ENCODE data around the gene ATP10A.
"Not testable (repeated sequence)": the region's sequence is repeated elsewhere in the genome, so short reads cannot be mapped to it uniquely, and the experiment has no call there.

ATP10A gene

GRCh38 chr15:25764980-25765735 lies 98.0 kb downstream of the ATP10A start:
- no peak for TF ChIP-seq POLR2A (IDR thresholded peaks at IDR 0.05; ENCODE audit: low read depth, low read length)
- no peak for TF ChIP-seq SPI1 (IDR thresholded peaks at IDR 0.05; ENCODE audit: low read depth, low read length)
- TF ChIP-seq POU2F2 (IDR thresholded peaks at IDR 0.05; ENCODE audit: low read depth, low read length), result no peak
- TF ChIP-seq TAF1 (IDR thresholded peaks at IDR 0.05; ENCODE audit: low read depth, low read length), result no peak
- no peak for TF ChIP-seq PAX5 (IDR thresholded peaks at IDR 0.05; ENCODE audit: insufficient read depth, low read length, severe bottlenecking)
- no peak for TF ChIP-seq POLR2AphosphoS5 (IDR thresholded peaks at IDR 0.05; ENCODE audit: low read depth, low read length)
- DNase-seq (ENCODE audit: insufficient read length, low spot score) (no peak), FAIRE-seq (no peak)

DNA sequence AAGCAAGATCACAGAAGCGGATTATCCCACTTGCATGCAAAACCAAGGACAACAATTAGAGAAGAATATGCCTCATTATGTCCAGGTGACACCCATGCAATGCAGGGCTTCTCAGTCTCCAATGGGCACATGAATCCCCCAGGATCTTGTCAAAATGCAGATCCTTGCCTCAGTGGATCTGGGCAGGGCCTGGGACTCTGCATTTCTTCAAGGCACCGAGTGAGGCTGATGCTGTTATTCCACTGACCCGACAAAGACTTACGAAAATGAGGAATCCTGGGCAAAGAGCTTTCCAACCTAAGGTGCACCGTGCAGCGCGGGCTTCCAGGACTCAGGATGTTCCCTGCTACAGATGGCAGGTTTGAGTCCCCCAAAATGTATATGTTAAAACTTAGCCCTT lies 99.2 kb downstream of the ATP10A start:
- TF ChIP-seq POLR2A (IDR thresholded peaks at IDR 0.05; ENCODE audit: low read depth, low read length) (no peak), POU2F2 (IDR thresholded peaks at IDR 0.05; ENCODE audit: low read depth, low read length) (no peak), POLR2AphosphoS5 (IDR thresholded peaks at IDR 0.05; ENCODE audit: low read depth, low read length) (no peak), SPI1 (IDR thresholded peaks at IDR 0.05; ENCODE audit: low read depth, low read length) (no peak), TAF1 (IDR thresholded peaks at IDR 0.05; ENCODE audit: low read depth, low read length) (no peak), PAX5 (IDR thresholded peaks at IDR 0.05; ENCODE audit: insufficient read depth, low read length, severe bottlenecking) (no peak)
- FAIRE-seq (no peak), DNase-seq (ENCODE audit: insufficient read length, low spot score) (no peak)

DNA sequence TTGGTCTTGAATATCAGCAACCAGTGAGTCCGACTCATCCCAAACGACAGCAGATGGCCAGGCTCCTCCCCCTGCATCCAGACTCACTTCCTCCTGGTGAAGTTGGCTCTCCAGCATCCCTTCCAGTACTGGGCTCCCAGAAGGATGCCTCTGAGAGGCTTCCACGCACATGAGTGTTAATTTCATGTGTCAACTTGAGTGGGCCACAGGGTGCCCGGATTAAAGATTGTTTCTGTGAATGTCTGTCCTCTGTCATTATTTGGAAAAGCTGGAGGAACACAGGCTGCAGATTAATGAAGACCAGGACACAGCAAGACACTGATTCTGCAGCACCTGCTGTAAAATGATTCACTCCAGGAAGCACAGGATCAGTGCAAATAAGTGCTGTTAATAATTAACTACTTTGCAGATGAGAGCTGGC lies 99.8 kb downstream of the ATP10A start:
- FAIRE-seq (no peak), DNase-seq (ENCODE audit: insufficient read length, low spot score) (no peak)
- TF ChIP-seq TAF1 (IDR thresholded peaks at IDR 0.05; ENCODE audit: low read depth, low read length) (no peak), PAX5 (IDR thresholded peaks at IDR 0.05; ENCODE audit: insufficient read depth, low read length, severe bottlenecking) (no peak), POLR2A (IDR thresholded peaks at IDR 0.05; ENCODE audit: low read depth, low read length) (no peak), SPI1 (IDR thresholded peaks at IDR 0.05; ENCODE audit: low read depth, low read length) (no peak), POU2F2 (IDR thresholded peaks at IDR 0.05; ENCODE audit: low read depth, low read length) (no peak), POLR2AphosphoS5 (IDR thresholded peaks at IDR 0.05; ENCODE audit: low read depth, low read length) (no peak)

DNA sequence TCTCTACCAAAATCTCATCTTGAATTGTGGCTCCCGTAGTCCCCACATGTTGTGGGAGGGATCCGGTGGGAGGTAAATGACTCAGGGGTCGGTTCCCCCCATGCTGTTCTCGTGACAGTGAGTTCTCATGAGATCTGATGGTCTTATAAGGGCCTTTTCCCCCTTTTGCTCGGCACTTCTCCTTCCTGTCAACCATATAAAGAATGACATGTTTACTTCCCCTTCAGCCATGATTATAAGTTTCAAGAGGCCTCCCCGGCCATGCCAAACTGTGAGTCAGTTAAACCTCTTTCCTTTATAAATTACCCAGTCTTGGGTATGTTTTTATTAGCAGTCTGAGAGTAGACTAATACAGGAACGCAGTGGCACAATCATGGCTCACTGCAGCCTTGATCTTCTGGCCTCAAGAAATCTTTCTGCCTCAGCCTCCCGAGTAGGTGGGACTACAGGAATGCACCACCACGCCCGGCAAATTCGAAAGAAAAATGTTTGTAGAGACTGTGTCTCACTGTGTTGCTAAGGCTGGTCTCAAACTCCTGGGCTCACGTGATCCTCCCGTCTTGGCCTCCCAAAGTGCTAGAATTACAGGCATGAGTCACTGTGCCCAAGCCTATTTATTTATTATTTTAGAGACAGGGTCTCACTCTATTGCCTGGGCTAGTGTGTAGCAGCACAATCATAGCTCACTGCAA lies 101.0 kb downstream of the ATP10A start:
- TF ChIP-seq POLR2A (IDR thresholded peaks at IDR 0.05; ENCODE audit: low read depth, low read length) (no peak), POLR2AphosphoS5 (IDR thresholded peaks at IDR 0.05; ENCODE audit: low read depth, low read length) (no peak), PAX5 (IDR thresholded peaks at IDR 0.05; ENCODE audit: insufficient read depth, low read length, severe bottlenecking) (no peak), SPI1 (IDR thresholded peaks at IDR 0.05; ENCODE audit: low read depth, low read length) (no peak), TAF1 (IDR thresholded peaks at IDR 0.05; ENCODE audit: low read depth, low read length) (no peak), POU2F2 (IDR thresholded peaks at IDR 0.05; ENCODE audit: low read depth, low read length) (no peak)
- no peak for FAIRE-seq
- DNase-seq (ENCODE audit: insufficient read length, low spot score), result no peak

DNA sequence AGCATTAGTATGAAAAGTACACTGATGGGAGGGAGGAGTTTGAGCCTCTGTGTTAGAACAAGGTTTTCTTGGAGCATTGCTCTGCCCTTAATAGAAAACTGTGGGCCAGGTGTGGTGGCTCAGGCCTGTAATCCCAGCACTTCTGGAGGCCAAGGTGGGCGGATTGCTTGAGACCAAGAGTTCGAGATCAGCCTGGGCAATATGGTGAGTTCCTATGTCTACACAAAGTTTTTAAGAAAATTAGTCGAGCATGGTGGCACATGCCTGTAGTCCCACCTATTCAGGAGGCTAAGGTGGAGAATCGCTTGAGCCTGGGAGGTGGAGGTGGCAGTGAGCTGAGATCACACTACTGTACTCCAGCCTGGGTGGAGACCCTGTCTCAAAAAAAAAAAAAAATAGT lies 103.7 kb downstream of the ATP10A start:
- FAIRE-seq (no peak), DNase-seq (ENCODE audit: insufficient read length, low spot score) (no peak)
- TF ChIP-seq POLR2AphosphoS5 (IDR thresholded peaks at IDR 0.05; ENCODE audit: low read depth, low read length) (no peak), TAF1 (IDR thresholded peaks at IDR 0.05; ENCODE audit: low read depth, low read length) (no peak), SPI1 (IDR thresholded peaks at IDR 0.05; ENCODE audit: low read depth, low read length) (no peak), POLR2A (IDR thresholded peaks at IDR 0.05; ENCODE audit: low read depth, low read length) (no peak), PAX5 (IDR thresholded peaks at IDR 0.05; ENCODE audit: insufficient read depth, low read length, severe bottlenecking) (no peak), POU2F2 (IDR thresholded peaks at IDR 0.05; ENCODE audit: low read depth, low read length) (no peak)

DNA sequence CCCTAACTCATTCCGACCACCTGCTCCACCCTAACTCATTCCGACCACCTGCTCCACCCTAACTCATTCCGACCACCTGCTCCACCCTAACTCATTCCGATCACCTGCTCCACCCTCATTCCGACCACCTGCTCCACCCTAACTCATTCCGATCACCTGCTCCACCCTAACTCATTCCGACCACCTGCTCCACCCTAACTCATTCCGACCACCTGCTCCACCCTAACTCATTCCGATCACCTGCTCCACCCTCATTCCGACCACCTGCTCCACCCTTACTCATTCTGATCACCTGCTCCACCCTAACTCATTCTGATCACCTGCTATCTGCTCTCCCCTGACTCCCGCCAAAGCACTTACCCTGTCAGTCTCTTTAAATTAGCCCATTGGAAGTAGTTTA lies 104.5 kb downstream of the ATP10A start:
- not testable (repeated sequence) for FAIRE-seq; DNase-seq (ENCODE audit: insufficient read length, low spot score)

- TF ChIP-seq POLR2A (IDR thresholded peaks at IDR 0.05; ENCODE audit: low read depth, low read length), result no peak
- TF ChIP-seq POU2F2 (IDR thresholded peaks at IDR 0.05; ENCODE audit: low read depth, low read length), result no peak
- TF ChIP-seq TAF1 (IDR thresholded peaks at IDR 0.05; ENCODE audit: low read depth, low read length), result no peak
- no peak for TF ChIP-seq POLR2AphosphoS5 (IDR thresholded peaks at IDR 0.05; ENCODE audit: low read depth, low read length)
- no peak for FAIRE-seq
- no peak for DNase-seq (ENCODE audit: insufficient read length, low spot score)
Observed at GRCh38 chr15:25743548-25744275, 119.4 kb downstream of the ATP10A start.

GRCh38 chr15:25742776-25743547 lies 120.2 kb downstream of the ATP10A start:
- FAIRE-seq (no peak), DNase-seq (ENCODE audit: insufficient read length, low spot score) (no peak)
- TF ChIP-seq TAF1 (IDR thresholded peaks at IDR 0.05; ENCODE audit: low read depth, low read length), result no peak
- no peak for TF ChIP-seq POLR2AphosphoS5 (IDR thresholded peaks at IDR 0.05; ENCODE audit: low read depth, low read length)
- TF ChIP-seq POLR2A (IDR thresholded peaks at IDR 0.05; ENCODE audit: low read depth, low read length), result no peak
- no peak for TF ChIP-seq PAX5 (IDR thresholded peaks at IDR 0.05; ENCODE audit: insufficient read depth, low read length, severe bottlenecking)
